Effector memory CD4-positive, alpha-beta T cell (primary cell): Measurements from ENCODE around the gene SLC6A19.
"Not testable (repeated sequence)": the region's sequence is repeated elsewhere in the genome, so short reads cannot be mapped to it uniquely, and the experiment has no call there.

Experiments used
- DNase-seq, 3 donors: peaks; one replicate each; pipeline ENCODE4 v3.0.0-alpha.2; 2020
- H3K27ac ChIP-seq: 2 replicates; pipeline ENCODE4 v1.7.0; 2013; ENCODE audit warnings: mild to moderate bottlenecking, low read length, moderate library complexity; ENCODE audit not compliant: insufficient read depth, poor library complexity, severe bottlenecking
- H3K27me3 ChIP-seq: replicated peaks from 2 replicates; pipeline ENCODE4 v1.7.0; 2013; ENCODE audit warnings: mild to moderate bottlenecking, low read length; ENCODE audit not compliant: insufficient read depth, control insufficient read depth, poor library complexity, severe bottlenecking
- H3K36me3 ChIP-seq: 2 replicates; pipeline ENCODE4 v1.7.0; 2013; ENCODE audit warnings: mild to moderate bottlenecking, low read length, moderate library complexity; ENCODE audit not compliant: control insufficient read depth, insufficient read depth
- H3K4me1 ChIP-seq: 2 replicates; pipeline ENCODE4 v1.7.0; 2013; ENCODE audit warnings: low read length, mild to moderate bottlenecking; ENCODE audit not compliant: control insufficient read depth, insufficient read depth, poor library complexity, severe bottlenecking
- H3K4me3 ChIP-seq: 2 replicates; pipeline ENCODE4 v1.7.0; 2013; ENCODE audit warnings: low read length, low read depth, mild to moderate bottlenecking; ENCODE audit not compliant: insufficient read depth, poor library complexity, severe bottlenecking
- H3K9me3 ChIP-seq: 2 replicates; pipeline ENCODE4 v1.7.0; 2013; ENCODE audit warnings: mild to moderate bottlenecking, low read length, moderate library complexity; ENCODE audit not compliant: control insufficient read depth

Gene SLC6A19

GRCh38 chr5:1265026-1265425, 63.6 kb downstream of the SLC6A19 start:
- Histone ChIP-seq H3K36me3 (no peaks in the 10 kb centered on the region), H3K9me3 (no peaks in the 10 kb centered on the region), H3K4me3 (no peak overlapping the region), H3K27ac (no peak overlapping the region), H3K4me1 (peaks cover 9% of the 10 kb centered on the region), H3K27me3 (no peaks in the 10 kb centered on the region)
- DNase-seq: no peak

- Histone ChIP-seq H3K4me1 (peaks cover 9% of the 10 kb centered on the region), H3K9me3 (no peaks in the 10 kb centered on the region), H3K4me3 (no peak overlapping the region), H3K27me3 (no peaks in the 10 kb centered on the region), H3K36me3 (no peaks in the 10 kb centered on the region), H3K27ac (no peak overlapping the region)
- no peak for DNase-seq
These were observed 64.4 kb downstream of the SLC6A19 start for GRCh38 chr5:1265461-1266455.

GRCh38 chr5:1266791-1267190, 65.4 kb downstream of the SLC6A19 start:
- DNase-seq: no peak
- Histone ChIP-seq H3K4me3 (no peak overlapping the region), H3K9me3 (no peaks in the 10 kb centered on the region), H3K27ac (no peak overlapping the region), H3K4me1 (peaks cover 9% of the 10 kb centered on the region), H3K27me3 (no peaks in the 10 kb centered on the region), H3K36me3 (no peaks in the 10 kb centered on the region)

GRCh38 chr5:1267464-1267863, 66.1 kb downstream of the SLC6A19 start:
- not testable (repeated sequence) for H3K4me3 ChIP-seq, H3K27ac ChIP-seq, DNase-seq, H3K9me3 ChIP-seq, H3K4me1 ChIP-seq, H3K36me3 ChIP-seq, H3K27me3 ChIP-seq

- Histone ChIP-seq H3K4me1 (peaks cover 9% of the 10 kb centered on the region), H3K36me3 (no peaks in the 10 kb centered on the region), H3K27me3 (no peaks in the 10 kb centered on the region), H3K27ac (no peak overlapping the region), H3K9me3 (no peaks in the 10 kb centered on the region), H3K4me3 (no peak overlapping the region)
- DNase-seq: no peak
These were observed 66.7 kb downstream of the SLC6A19 start for GRCh38 chr5:1268056-1268455.

- Histone ChIP-seq H3K27ac (no peak overlapping the region), H3K4me3 (no peak overlapping the region), H3K4me1 (peaks cover 9% of the 10 kb centered on the region), H3K9me3 (no peaks in the 10 kb centered on the region), H3K36me3 (no peaks in the 10 kb centered on the region), H3K27me3 (no peaks in the 10 kb centered on the region)
- DNase-seq: no peak
These were observed 67.3 kb downstream of the SLC6A19 start for GRCh38 chr5:1268666-1269065.

- DNase-seq: no peak
- H3K27ac ChIP-seq: no peak overlapping the region
- no peak overlapping the region for H3K4me3 ChIP-seq
- no peaks in the 10 kb centered on the region for H3K27me3 ChIP-seq
- no peaks in the 10 kb centered on the region for H3K9me3 ChIP-seq
- no peaks in the 10 kb centered on the region for H3K36me3 ChIP-seq
- peaks cover 9% of the 10 kb centered on the region for H3K4me1 ChIP-seq
These were observed 69.0 kb downstream of the SLC6A19 start for GRCh38 chr5:1270426-1270825.

- H3K4me3 ChIP-seq: no peak overlapping the region
- no peak overlapping the region for H3K27ac ChIP-seq
- no peak for DNase-seq
- H3K9me3 ChIP-seq: no peaks in the 10 kb centered on the region
- H3K4me1 ChIP-seq: peaks cover 9% of the 10 kb centered on the region
- no peaks in the 10 kb centered on the region for H3K36me3 ChIP-seq
- no peaks in the 10 kb centered on the region for H3K27me3 ChIP-seq
These were observed 69.8 kb downstream of the SLC6A19 start for GRCh38 chr5:1270933-1271914.

GRCh38 chr5:1272201-1272600, 70.8 kb downstream of the SLC6A19 start:
- Histone ChIP-seq H3K27ac (no peak overlapping the region), H3K4me1 (peaks cover 9% of the 10 kb centered on the region)

More at GRCh38 chr5:1272201-1272600, 70.8 kb downstream of the SLC6A19 start:
- no peaks in the 10 kb centered on the region for H3K36me3 ChIP-seq
- H3K27me3 ChIP-seq: no peaks in the 10 kb centered on the region
- no peak overlapping the region for H3K4me3 ChIP-seq
- DNase-seq: no peak
- H3K9me3 ChIP-seq: no peaks in the 10 kb centered on the region
